Peyer's patch (tissue), 4 donors: Measurements from ENCODE around the gene PLXNA2. TPM values are rescaled to one million over a fixed set of nuclear protein-coding genes. Genes with fewer than 3 reads are reported as not detected.
A peak's percentile ranks its signal among the peaks of the same experiment; 100 is the strongest.

Experiments
- DNase-seq, 3 donors: peaks; one replicate each; pipeline ENCODE4 v3.0.0-alpha.2; 2017 to 2019
- H3K27ac ChIP-seq, 4 donors: fragments of 200-600 bp; sonication (generic); one replicate each; pipeline ENCODE4 v1.5.1; 2016 to 2019
- H3K27me3 ChIP-seq, 2 donors: fragments of 200-600 bp; sonication (generic); one replicate each; pipeline ENCODE4 v1.5.1; 2019
- H3K36me3 ChIP-seq, 3 donors: fragments of 200-600 bp; sonication (generic); one replicate each; pipeline ENCODE4 v1.5.1; 2016 to 2019
- H3K4me1 ChIP-seq, 4 donors: fragments of 200-600 bp; sonication (generic); one replicate each; pipeline ENCODE4 v1.5.1; 2016 to 2019
- H3K4me3 ChIP-seq, 4 donors: fragments of 200-600 bp; sonication (generic); 1 replicate in 3 of 4; 2 replicates in 1 of 4; pipeline ENCODE4 v1.5.1; 2016 to 2019; ENCODE audit warnings: mild to moderate bottlenecking in 1 of 4
- H3K9me3 ChIP-seq, 4 donors: fragments of 200-600 bp; sonication (generic); one replicate each; pipeline ENCODE4 v1.5.1; 2016 to 2019; ENCODE audit warnings: mild to moderate bottlenecking in 1 of 4
- CTCF ChIP-seq, 6 experiments: fragments of 450-650 bp in 4 of 6; fragments of 200-600 bp in 2 of 6; sonication (generic) in 1 of 6; IDR thresholded peaks; one replicate each; pipeline ENCODE4 v1.5.1; 2017 to 2019; ENCODE audit warnings: antibody characterized with exemption in 6 of 6, mild to moderate bottlenecking in 3 of 6, moderate library complexity in 1 of 6
- POLR2A ChIP-seq, 2 donors: fragments of 450-650 bp; IDR thresholded peaks; one replicate each; pipeline ENCODE4 v1.5.1; 2017; ENCODE audit warnings: antibody characterized with exemption in 2 of 2, mild to moderate bottlenecking in 2 of 2, moderate library complexity in 2 of 2
- total RNA-seq, 4 donors: library from RNA; depleted of rRNA; stranded (reverse); fragments of >200 nt; gene quantifications; one replicate each; pipeline ENCODE4 v1.1.0, GENCODE V29; 2016

Gene PLXNA2
- total RNA-seq, 4 donors from 2014 or later = 51.5 to 70.2 (median 62.5) TPM

GRCh38 chr1:208110296-208110695 is 133.9 kb downstream of the PLXNA2 start:
- Histone ChIP-seq H3K4me3 (no peak overlapping the region), H3K4me1 (peaks cover 0 to 13% (median 0%) of the 10 kb centered on the region in 4 donors), H3K27ac (no peak overlapping the region), H3K36me3 (no peaks in the 10 kb centered on the region), H3K9me3 (no peaks in the 10 kb centered on the region), H3K27me3 (no peaks in the 10 kb centered on the region)
- DNase-seq = no peak
- TF ChIP-seq POLR2A (IDR thresholded peaks at IDR 0.05) = no peak
- no peak for TF ChIP-seq CTCF (IDR thresholded peaks at IDR 0.05)

DNA sequence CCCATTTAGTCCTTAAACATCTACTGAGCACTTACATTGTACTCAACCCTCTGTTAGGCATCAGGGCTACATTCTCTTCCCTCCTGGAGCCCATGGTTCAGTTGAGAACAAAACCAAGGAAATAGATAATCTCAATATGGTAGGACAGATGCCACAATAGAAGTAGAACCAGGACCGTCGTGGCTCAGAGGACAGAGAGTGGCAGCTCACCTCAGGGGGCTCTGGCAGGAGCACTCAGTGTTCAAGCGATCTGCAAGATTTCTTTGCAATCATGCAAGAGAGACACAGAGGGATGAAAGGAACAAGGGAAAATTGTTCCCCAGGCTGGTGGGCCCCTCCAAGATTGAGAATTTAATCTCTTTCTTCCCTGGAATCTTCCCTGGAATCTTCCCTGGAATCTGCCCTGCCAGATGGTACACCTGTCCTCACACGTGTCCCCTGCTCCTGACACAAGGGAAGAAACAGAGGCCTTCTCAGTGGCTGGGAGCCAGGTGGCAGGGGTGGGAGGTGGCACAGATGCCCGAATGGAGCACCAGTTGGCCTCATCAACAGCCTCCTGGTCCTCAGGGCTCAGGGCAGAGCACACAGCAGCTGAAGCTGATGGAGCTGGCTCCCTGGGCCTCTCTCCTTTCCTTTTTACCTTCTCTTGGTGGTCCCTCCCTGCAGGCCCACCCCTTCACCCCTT is 135.4 kb downstream of the PLXNA2 start:
- Histone ChIP-seq H3K27me3 (no peaks in the 10 kb centered on the region), H3K36me3 (no peaks in the 10 kb centered on the region), H3K9me3 (no peaks in the 10 kb centered on the region), H3K27ac (no peak overlapping the region), H3K4me3 (no peak overlapping the region), H3K4me1 (peaks cover 0 to 18% (median 0%) of the 10 kb centered on the region in 4 donors)
- DNase-seq = no peak
- TF ChIP-seq CTCF (IDR thresholded peaks at IDR 0.05) (no peak), POLR2A (IDR thresholded peaks at IDR 0.05) (no peak)

DNA sequence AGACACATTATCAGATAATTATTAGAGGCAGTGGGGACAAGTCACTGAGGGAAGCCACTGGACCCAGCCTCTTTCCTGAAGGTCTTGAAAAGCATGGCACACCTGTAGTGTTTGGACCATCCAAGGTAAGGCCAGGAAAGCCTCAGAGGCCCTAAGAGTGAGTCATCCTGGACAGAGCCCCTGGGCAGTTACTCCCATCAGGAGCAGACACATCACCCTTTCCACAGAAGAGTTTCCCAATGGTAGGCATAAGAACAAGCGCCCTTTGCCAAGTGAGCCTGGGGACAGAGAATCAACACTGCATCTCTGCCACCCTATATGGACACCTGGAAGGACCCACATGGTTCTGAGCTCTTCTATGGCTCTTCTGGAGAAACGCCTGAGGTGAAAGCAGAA is 136.0 kb downstream of the PLXNA2 start:
- peaks cover 0 to 18% (median 0%) of the 10 kb centered on the region in 4 donors for H3K4me1 ChIP-seq

GRCh38 chr1:208107425-208108212 is 136.6 kb downstream of the PLXNA2 start:
- TF ChIP-seq POLR2A (IDR thresholded peaks at IDR 0.05) (no peak), CTCF (IDR thresholded peaks at IDR 0.05) (no peak)
- H3K9me3 ChIP-seq = no peaks in the 10 kb centered on the region
- peaks cover 0 to 24% (median 0%) of the 10 kb centered on the region in 4 donors for H3K4me1 ChIP-seq
- no peaks in the 10 kb centered on the region for H3K27me3 ChIP-seq
- H3K4me3 ChIP-seq = no peak overlapping the region
- H3K36me3 ChIP-seq = no peaks in the 10 kb centered on the region
- peak overlapping the region in 1 of 4 donors; percentile 57 for H3K27ac ChIP-seq
- DNase-seq = peak in 2 of 3 donors; percentile 70 to 79

More for the DNA sequence above, 136.0 kb downstream of the PLXNA2 start:
- Histone ChIP-seq H3K27me3 (no peaks in the 10 kb centered on the region), H3K36me3 (no peaks in the 10 kb centered on the region), H3K9me3 (no peaks in the 10 kb centered on the region), H3K27ac (peak overlapping the region in 1 of 4 donors; percentile 57), H3K4me3 (no peak overlapping the region)
- DNase-seq = no peak
- no peak for TF ChIP-seq POLR2A (IDR thresholded peaks at IDR 0.05)
- TF ChIP-seq CTCF (IDR thresholded peaks at IDR 0.05) = no peak

DNA sequence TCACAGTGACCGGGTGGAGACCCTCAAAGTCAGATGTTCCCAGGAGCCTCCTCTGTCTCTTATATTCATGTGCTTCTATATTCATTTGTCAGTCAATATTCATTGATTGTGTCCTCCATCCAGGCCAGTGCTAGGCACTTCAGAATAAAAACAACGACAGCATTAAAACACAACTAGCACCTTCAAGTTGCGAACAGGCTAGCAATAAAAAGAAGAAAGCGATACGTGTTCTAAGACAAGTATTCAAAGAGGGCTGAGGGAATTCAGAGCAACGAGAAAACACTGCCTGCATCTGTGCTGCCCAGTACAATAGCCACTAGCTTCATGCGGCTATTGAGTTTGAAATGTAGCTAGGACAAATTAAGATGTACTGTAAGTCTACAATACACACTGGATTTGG is 138.0 kb downstream of the PLXNA2 start:
- Histone ChIP-seq H3K36me3 (no peaks in the 10 kb centered on the region), H3K9me3 (no peaks in the 10 kb centered on the region), H3K4me1 (peaks cover 0 to 38% (median 3%) of the 10 kb centered on the region in 4 donors), H3K27me3 (no peaks in the 10 kb centered on the region), H3K27ac (no peak overlapping the region), H3K4me3 (no peak overlapping the region)
- no peak for DNase-seq
- no peak for TF ChIP-seq CTCF (IDR thresholded peaks at IDR 0.05)
- TF ChIP-seq POLR2A (IDR thresholded peaks at IDR 0.05) = no peak
